SU-DHL-6 (cell line): ENCODE results near the gene INSIG2.

Experiments
- H2AFZ ChIP-seq: fragments of 200-600 bp; sonication (generic); 2 replicates; pipeline ENCODE4 v1.6.1; 2014; ENCODE audit warnings: low read depth, mild to moderate bottlenecking, moderate library complexity, mixed read lengths, antibody characterized with exemption, low read length; ENCODE audit not compliant: severe bottlenecking
- H3F3A ChIP-seq: fragments of 200-600 bp; shearing (Covaris generic); 2 replicates; pipeline ENCODE4 v1.6.0; 2016; ENCODE audit warnings: antibody characterized with exemption, mild to moderate bottlenecking; ENCODE audit not compliant: insufficient read depth
- H3K27ac ChIP-seq: fragments of 200-600 bp; sonication (generic); 2 replicates; pipeline ENCODE4 v1.5.1; 2016; ENCODE audit warnings: low read depth, mild to moderate bottlenecking, low read length, moderate library complexity, mixed read lengths
- H3K27me3 ChIP-seq: fragments of 200-600 bp; sonication (generic), shearing (Covaris generic); 2 replicates; pipeline ENCODE4 v1.6.0; 2014; ENCODE audit warnings: mild to moderate bottlenecking, low read length
- H3K36me3 ChIP-seq: fragments of 200-600 bp; sonication (generic); 2 replicates; pipeline ENCODE4 v1.6.1; 2014; ENCODE audit warnings: mild to moderate bottlenecking, low read length, mixed read lengths
- H3K4me2 ChIP-seq: fragments of 300-600, 200-600 bp; shearing (Covaris generic), sonication (generic); 2 replicates; pipeline ENCODE4 v1.6.0; 2014; ENCODE audit warnings: low read length, low read depth, mild to moderate bottlenecking; ENCODE audit not compliant: poor library complexity, severe bottlenecking
- H3K4me3 ChIP-seq: fragments of 200-600 bp; sonication (generic); 2 replicates; pipeline ENCODE4 v1.5.1; 2014; ENCODE audit warnings: antibody characterized with exemption, low read length, mild to moderate bottlenecking, mixed read lengths; ENCODE audit not compliant: insufficient read depth, poor library complexity, severe bottlenecking
- H3K79me2 ChIP-seq: fragments of 200-600 bp; sonication (generic); 2 replicates; pipeline ENCODE4 v1.6.1; 2014; ENCODE audit warnings: mild to moderate bottlenecking, low read length, moderate library complexity; ENCODE audit not compliant: insufficient read depth
- H3K9ac ChIP-seq: fragments of 200-600 bp; sonication (generic); 2 replicates; pipeline ENCODE4 v1.7.0; 2014; ENCODE audit warnings: mild to moderate bottlenecking, low read length
- H3K9me2 ChIP-seq: fragments of 200-600 bp; sonication (generic); replicated peaks from 2 replicates; pipeline ENCODE4 v1.6.1; 2014; ENCODE audit warnings: low read length; ENCODE audit not compliant: insufficient read depth
- H3K9me3 ChIP-seq: fragments of 200-600 bp; sonication (generic); 2 replicates; pipeline ENCODE4 v1.6.1; 2014; ENCODE audit warnings: low read length, mixed read lengths; ENCODE audit not compliant: insufficient read depth
- H4K20me1 ChIP-seq: fragments of 200-600 bp; sonication (generic); 2 replicates; pipeline ENCODE4 v1.6.1; 2014; ENCODE audit warnings: low read depth, mild to moderate bottlenecking, antibody characterized with exemption, low read length, moderate library complexity, mixed read lengths
- CTCF ChIP-seq: fragments of 200-600 bp; sonication (generic); IDR thresholded peaks from one replicate; pipeline ENCODE4 v1.5.1; 2017; ENCODE audit warnings: antibody characterized with exemption, mild to moderate bottlenecking, low read length, moderate library complexity; ENCODE audit not compliant: insufficient read depth, poor library complexity, severe bottlenecking
- EZH2phosphoT487 ChIP-seq: fragments of 200-600 bp; sonication (generic), shearing (Covaris generic); conservative IDR thresholded peaks from 2 replicates; pipeline ENCODE4 v1.6.1; 2018; ENCODE audit warnings: mild to moderate bottlenecking, antibody characterized with exemption, low read length, moderate library complexity, mixed read lengths

The INSIG2 gene

GRCh38 chr2:118065921-118066511, 22.3 kb upstream of the INSIG2 start:
- Histone ChIP-seq H3K9me3 (no peaks in the 10 kb centered on the region), H3K27me3 (no peaks in the 10 kb centered on the region), H3F3A (no peaks in the 10 kb centered on the region), H3K79me2 (no peaks in the 10 kb centered on the region), H3K9me2 (no peaks in the 10 kb centered on the region), H3K36me3 (no peaks in the 10 kb centered on the region), H2AFZ (no peak overlapping the region), H3K27ac (no peak overlapping the region), H4K20me1 (no peaks in the 10 kb centered on the region), H3K4me2 (no peak overlapping the region), H3K9ac (no peak overlapping the region), H3K4me3 (no peak overlapping the region)
- TF ChIP-seq EZH2phosphoT487 (no peak), CTCF (no peak)

- Histone ChIP-seq H3K9me2 (no peaks in the 10 kb centered on the region), H3K4me2 (no peak overlapping the region)
- TF ChIP-seq EZH2phosphoT487 (no peak), CTCF (no peak)
These were observed 10.5 kb upstream of the INSIG2 start for GRCh38 chr2:118077636-118078247.

GRCh38 chr2:118078734-118079133, 9.5 kb upstream of the INSIG2 start:
- Histone ChIP-seq H3K4me2 (no peak overlapping the region), H3K9me3 (no peaks in the 10 kb centered on the region), H3F3A (no peaks in the 10 kb centered on the region), H3K79me2 (no peaks in the 10 kb centered on the region), H3K27ac (no peak overlapping the region), H3K9me2 (no peaks in the 10 kb centered on the region), H3K27me3 (no peaks in the 10 kb centered on the region), H3K4me3 (no peak overlapping the region), H4K20me1 (no peaks in the 10 kb centered on the region), H2AFZ (no peak overlapping the region), H3K9ac (no peak overlapping the region), H3K36me3 (no peaks in the 10 kb centered on the region)
- TF ChIP-seq EZH2phosphoT487 (no peak), CTCF (no peak)

More at GRCh38 chr2:118077636-118078247, 10.5 kb upstream of the INSIG2 start:
- Histone ChIP-seq H3K9me3 (no peaks in the 10 kb centered on the region), H3K79me2 (no peaks in the 10 kb centered on the region), H4K20me1 (no peaks in the 10 kb centered on the region), H3K36me3 (no peaks in the 10 kb centered on the region), H2AFZ (no peak overlapping the region), H3F3A (no peaks in the 10 kb centered on the region), H3K4me3 (no peak overlapping the region), H3K9ac (no peak overlapping the region), H3K27ac (no peak overlapping the region), H3K27me3 (no peaks in the 10 kb centered on the region)
